Right cardiac atrium (tissue), 5 donors: ENCODE measurements around the gene ACOX3. TPM values are rescaled to one million over a fixed set of nuclear protein-coding genes. Genes with fewer than 3 reads are reported as not detected.

Experiments
- ATAC-seq, 2 donors: fragments of 200-7000 bp; cut with Tn5 transposase; one replicate each; pipeline versions ENCODE4 v1.8.0 to v1.9.1; 2020; ENCODE audit warnings: moderate library complexity in 2 of 2, mild to moderate bottlenecking in 1 of 2
- DNase-seq, 3 donors: peaks; one replicate each; pipeline ENCODE4 v3.0.0-alpha.2; 2020
- H3K27ac ChIP-seq: one replicate; pipeline ENCODE4 v1.5.1; 2013; ENCODE audit warnings: mild to moderate bottlenecking, low read length, control low read depth, moderate library complexity
- H3K27me3 ChIP-seq: one replicate; pipeline ENCODE4 v1.6.1; 2013; ENCODE audit not compliant: control insufficient read depth, insufficient read depth
- H3K4me1 ChIP-seq: one replicate; pipeline ENCODE4 v1.6.1; 2013; ENCODE audit warnings: low read length; ENCODE audit not compliant: control insufficient read depth, insufficient read depth
- H3K4me3 ChIP-seq: one replicate; pipeline ENCODE4 v1.5.1; 2013; ENCODE audit warnings: low read length, control low read depth
- H3K9me3 ChIP-seq: one replicate; pipeline ENCODE4 v1.6.1; 2013; ENCODE audit warnings: low read length; ENCODE audit not compliant: control insufficient read depth
- WGBS: extraction: QIAGEN DNeasy Blood & Tissue Kit; methylation state at CpG from one replicate; pipeline ENCODE4 v1.1.7; 2013; 5-methylcytosine and 5-hydroxymethylcytosine counted together
- intact Hi-C, 4 donors: fragments of 100-400 bp; cut with DNase I; formaldehyde crosslinking; loops; one replicate each; pipeline versions ENCODE4 v1.11.0 to v1.14.0; 2022 to 2023
- polyA plus RNA-seq: library from polyadenylated mRNA; stranded (reverse); fragments of 200-250 nt; gene quantifications from one replicate; pipeline ENCODE4 v1.2.3, GENCODE V29; 2013
- total RNA-seq, 4 donors: library from RNA; stranded (reverse); fragmentation: NEBNext Ultra II Directional; extraction: Animal tissue kit (Norgen Biotek cat#: 25700); gene quantifications; one replicate each; pipeline ENCODE4 v1.2.1, GENCODE V29; 2021
- donor health status: healthy with polysubstance abuse.
- donor health status: DM: no; HTN: yes; CAD: no.
- donor health status: DM: no; HTN: no; CAD: no.
- donor health status: DM: no; HTN: yes; CAD: no; lungs with severe emphysema.
- donor health status: DM: yes; HTN: yes; CAD: no.

ACOX3 gene
- total and polyA plus RNA-seq, 5 donors: 25.7 to 94.8 (median 54.3) TPM

- WGBS: 94% methylated on average over 12 of the region's 12 CpGs
- Histone ChIP-seq H3K27ac (no peak overlapping the region), H3K4me1 (peaks cover 11% of the 10 kb centered on the region), H3K9me3 (no peaks in the 10 kb centered on the region), H3K27me3 (no peaks in the 10 kb centered on the region), H3K4me3 (no peak overlapping the region)
- DNase-seq (peak in 2 of 3 donors; percentile 47 to 55), ATAC-seq (no peak)
- intact Hi-C loops: loop anchor here in 2 of 4 donors (5.0 to 10.0 kb wide), 3 partner anchors 51 to 153 kb away; no protein-coding TSS in a partner anchor
These were observed 44.8 kb downstream of the ACOX3 start for GRCh38 chr4:8395504-8396296.

GRCh38 chr4:8394806-8395205, 45.7 kb downstream of the ACOX3 start:
- no peaks in the 10 kb centered on the region for H3K9me3 ChIP-seq
- no peak overlapping the region for H3K4me3 ChIP-seq
- WGBS: 75% methylated on average over 12 of the region's 12 CpGs
- H3K27me3 ChIP-seq: no peaks in the 10 kb centered on the region
- H3K27ac ChIP-seq: peak overlapping the region; percentile 94
- H3K4me1 ChIP-seq: peaks cover 11% of the 10 kb centered on the region
- peak; percentile 1 to 2 for ATAC-seq
- DNase-seq: peak in 2 of 3 donors; percentile 48 to 50
- intact Hi-C loops: loop anchor here in 3 of 4 donors (5.0 to 10.0 kb wide), 4 partner anchors 50 to 153 kb away; no protein-coding TSS in a partner anchor

GRCh38 chr4:8394061-8394519, 46.4 kb downstream of the ACOX3 start:
- ATAC-seq: peak; percentile 84 to 90
- Histone ChIP-seq H3K4me3 (no peak overlapping the region), H3K27ac (peak overlapping the region; percentile 94), H3K27me3 (no peaks in the 10 kb centered on the region), H3K9me3 (no peaks in the 10 kb centered on the region), H3K4me1 (peaks cover 11% of the 10 kb centered on the region)
- DNase-seq: peak; percentile 86 to 96 (median 94)
- intact Hi-C loops: loop anchor here in 3 of 4 donors (5.0 to 10.0 kb wide), 3 partner anchors 49 to 69 kb away; no protein-coding TSS in a partner anchor
- 41% methylated on average over 19 of the region's 19 CpGs for WGBS

- peak; percentile 76 to 86 (median 77) for DNase-seq
- peaks cover 11% of the 10 kb centered on the region for H3K4me1 ChIP-seq
- intact Hi-C loops: loop anchor here in 3 of 4 donors (5.0 to 10.0 kb wide), 3 partner anchors 49 to 69 kb away; no protein-coding TSS in a partner anchor
- ATAC-seq: peak; percentile 68 to 89
- H3K9me3 ChIP-seq: no peaks in the 10 kb centered on the region
- no peak overlapping the region for H3K4me3 ChIP-seq
- H3K27ac ChIP-seq: peak overlapping the region; percentile 82
- no peaks in the 10 kb centered on the region for H3K27me3 ChIP-seq
- 36% methylated on average over 8 of the region's 8 CpGs for WGBS
These were observed 46.9 kb downstream of the ACOX3 start for GRCh38 chr4:8393593-8394038.

GRCh38 chr4:8392591-8393190, 47.8 kb downstream of the ACOX3 start:
- no peak overlapping the region for H3K27ac ChIP-seq
- no peaks in the 10 kb centered on the region for H3K27me3 ChIP-seq
- 69% methylated on average over 15 of the region's 15 CpGs for WGBS
- peak in 2 of 3 donors; percentile 51 to 60 for DNase-seq
- intact Hi-C loops: loop anchor here in 3 of 4 donors (5.0 to 10.0 kb wide), 3 partner anchors 48 to 68 kb away; no protein-coding TSS in a partner anchor
- peaks cover 11% of the 10 kb centered on the region for H3K4me1 ChIP-seq
- no peak overlapping the region for H3K4me3 ChIP-seq
- no peak for ATAC-seq
- no peaks in the 10 kb centered on the region for H3K9me3 ChIP-seq

- intact Hi-C loops: loop anchor here in 3 of 4 donors (5.0 to 10.0 kb wide), 3 partner anchors 47 to 67 kb away; no protein-coding TSS in a partner anchor
- Histone ChIP-seq H3K9me3 (no peaks in the 10 kb centered on the region), H3K4me1 (peaks cover 11% of the 10 kb centered on the region), H3K27ac (peak overlapping the region; percentile 43), H3K27me3 (no peaks in the 10 kb centered on the region), H3K4me3 (no peak overlapping the region)
- ATAC-seq (peak in 1 of 2 donors; percentile 20), DNase-seq (peak in 1 of 3 donors; percentile 69)
- 49% methylated on average over 9 of the region's 9 CpGs for WGBS
These were observed 48.6 kb downstream of the ACOX3 start for GRCh38 chr4:8391972-8392371.

GRCh38 chr4:8391071-8391470, 49.5 kb downstream of the ACOX3 start:
- DNase-seq: peak in 1 of 3 donors; percentile 25
- Histone ChIP-seq H3K27ac (no peak overlapping the region), H3K4me1 (peaks cover 11% of the 10 kb centered on the region), H3K27me3 (no peaks in the 10 kb centered on the region), H3K4me3 (no peak overlapping the region), H3K9me3 (no peaks in the 10 kb centered on the region)
- 78% methylated on average over 7 of the region's 7 CpGs for WGBS
- ATAC-seq: no peak
- intact Hi-C loops: loop anchor here in 3 of 4 donors (5.0 to 10.0 kb wide), 3 partner anchors 46 to 66 kb away; no protein-coding TSS in a partner anchor

GRCh38 chr4:8390577-8390976, 49.9 kb downstream of the ACOX3 start:
- Histone ChIP-seq H3K27ac (no peak overlapping the region), H3K27me3 (no peaks in the 10 kb centered on the region), H3K9me3 (no peaks in the 10 kb centered on the region), H3K4me3 (no peak overlapping the region), H3K4me1 (peaks cover 11% of the 10 kb centered on the region)
- intact Hi-C loops: loop anchor here in 3 of 4 donors (5.0 to 10.0 kb wide), 3 partner anchors 46 to 66 kb away; no protein-coding TSS in a partner anchor
- ATAC-seq (no peak), DNase-seq (no peak)
- 84% methylated on average over 5 of the region's 5 CpGs for WGBS

- 95% methylated on average over 12 of the region's 12 CpGs for WGBS
- Histone ChIP-seq H3K27ac (no peak overlapping the region), H3K4me1 (peaks cover 3% of the 10 kb centered on the region), H3K9me3 (no peaks in the 10 kb centered on the region), H3K27me3 (no peaks in the 10 kb centered on the region), H3K4me3 (no peak overlapping the region)
- DNase-seq (peak in 2 of 3 donors; percentile 36 to 55), ATAC-seq (no peak)
- intact Hi-C loops: no loop called here
These were observed 52.0 kb downstream of the ACOX3 start for GRCh38 chr4:8388528-8388870.

GRCh38 chr4:8387615-8388527, 52.7 kb downstream of the ACOX3 start:
- Histone ChIP-seq H3K27me3 (no peaks in the 10 kb centered on the region), H3K27ac (no peak overlapping the region), H3K4me1 (peaks cover 3% of the 10 kb centered on the region), H3K9me3 (no peaks in the 10 kb centered on the region), H3K4me3 (no peak overlapping the region)
- intact Hi-C loops: no loop called here
- ATAC-seq: no peak
- 92% methylated on average over 33 of the region's 33 CpGs for WGBS
- DNase-seq: peak in 2 of 3 donors; percentile 43 to 44
